CD4-positive, alpha-beta T cell treated with Interleukin-4 for 4 hours (primary cell): ENCODE results near the gene NEDD8.
"Not testable (repeated sequence)": the region's sequence is repeated elsewhere in the genome, so short reads cannot be mapped to it uniquely, and the experiment has no call there.

Experiments
- DNase-seq: peaks from one replicate; pipeline ENCODE4 v3.0.0-alpha.2; 2020

The NEDD8 gene

GRCh38 chr14:24219080-24219479 is 13.1 kb downstream of the NEDD8 start:
- DNase-seq: no peak

- DNase-seq: not testable (repeated sequence)
Measured at GRCh38 chr14:24216876-24217275, 15.3 kb downstream of the NEDD8 start.

DNA sequence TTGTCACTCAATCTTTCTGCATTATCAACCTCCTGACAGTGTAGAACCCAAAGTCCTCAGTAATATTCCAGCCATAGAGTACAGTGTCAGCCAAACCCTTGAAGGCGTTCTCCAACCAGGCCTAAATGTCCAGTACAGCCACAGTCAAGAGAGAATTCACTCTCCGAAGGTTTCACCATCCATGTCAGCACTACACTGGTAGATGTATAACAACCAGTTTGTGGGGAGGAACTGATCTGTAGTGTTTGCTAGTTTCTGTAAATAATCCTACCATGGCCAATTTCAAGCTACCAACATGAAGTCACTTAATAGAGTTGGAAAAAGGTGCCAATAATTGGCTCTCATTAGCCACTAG is 15.8 kb downstream of the NEDD8 start:
- no peak for DNase-seq

GRCh38 chr14:24215495-24216344 is 16.4 kb downstream of the NEDD8 start, which contains the start of gene MDP1:
TSS of gene MDP1 (minus strand) at chr14:24216066. CDS start at chr14:24215955, 111 bp downstream.
- peak; percentile 90 for DNase-seq

DNA sequence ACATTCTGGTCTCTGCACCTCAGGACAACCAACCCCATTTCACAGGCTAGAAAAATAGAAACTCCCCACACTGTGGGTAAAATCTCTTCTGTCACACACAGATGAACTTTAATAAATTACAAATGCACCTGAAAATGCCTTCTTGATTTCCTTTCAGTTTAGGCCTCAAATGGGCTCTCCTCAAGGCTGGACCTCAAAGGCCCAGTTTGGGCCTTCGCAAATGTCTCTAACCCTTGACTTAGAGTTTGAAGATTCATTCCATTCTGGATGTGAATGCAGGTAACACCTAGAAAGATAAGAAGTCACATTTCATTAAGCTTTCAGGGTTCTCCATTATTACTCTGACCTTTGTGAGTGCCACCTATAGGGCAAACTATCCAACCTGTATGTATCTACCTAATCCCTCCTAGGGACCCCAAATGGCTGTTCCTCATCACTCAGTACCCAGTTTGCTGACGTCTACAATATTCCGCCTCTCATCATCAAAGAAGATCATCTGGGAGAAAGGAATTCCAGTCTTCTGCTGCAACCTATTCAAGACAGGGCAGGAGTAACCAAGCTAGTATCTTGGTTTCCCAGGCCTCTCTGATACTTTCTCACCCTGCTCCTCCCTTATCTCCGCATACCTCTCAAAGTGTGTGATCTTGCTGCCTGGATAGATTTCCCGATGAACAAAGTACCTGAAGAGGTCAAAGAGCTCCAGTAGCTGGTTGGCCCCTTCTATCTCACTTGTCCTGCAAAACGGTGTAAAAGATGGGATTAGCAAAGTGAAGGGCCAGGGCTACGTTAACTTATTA is 18.1 kb downstream of the NEDD8 start:
- no peak for DNase-seq

GRCh38 chr14:24212924-24213865 is 19.0 kb downstream of the NEDD8 start, which contains the start of gene CHMP4A:
TSS of gene CHMP4A (minus strand) at chr14:24213488. CDS start at chr14:24213439, 49 bp downstream.
- DNase-seq: peak; percentile 98

GRCh38 chr14:24211311-24211710 is 20.9 kb downstream of the NEDD8 start:
- no peak for DNase-seq

DNA sequence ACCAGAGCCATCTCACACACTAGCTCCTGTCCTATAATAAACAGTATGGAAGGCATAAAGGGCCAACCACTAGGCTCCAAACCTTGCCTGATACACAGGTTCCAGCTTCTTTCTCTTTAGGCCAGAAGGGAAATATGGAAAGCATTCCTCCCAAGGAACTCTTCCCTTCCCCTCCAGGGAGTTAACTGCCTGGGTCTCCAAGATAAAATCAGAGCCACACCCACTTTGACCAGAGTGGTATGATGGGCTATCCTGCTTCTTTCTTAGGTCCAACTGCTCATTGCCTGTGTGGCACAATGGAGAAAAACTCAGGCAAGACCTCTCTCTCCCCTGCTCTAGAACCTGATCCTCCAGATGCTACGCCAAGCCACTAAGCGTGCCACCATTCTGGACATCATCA is 24.5 kb downstream of the NEDD8 start:
- no peak for DNase-seq

DNA sequence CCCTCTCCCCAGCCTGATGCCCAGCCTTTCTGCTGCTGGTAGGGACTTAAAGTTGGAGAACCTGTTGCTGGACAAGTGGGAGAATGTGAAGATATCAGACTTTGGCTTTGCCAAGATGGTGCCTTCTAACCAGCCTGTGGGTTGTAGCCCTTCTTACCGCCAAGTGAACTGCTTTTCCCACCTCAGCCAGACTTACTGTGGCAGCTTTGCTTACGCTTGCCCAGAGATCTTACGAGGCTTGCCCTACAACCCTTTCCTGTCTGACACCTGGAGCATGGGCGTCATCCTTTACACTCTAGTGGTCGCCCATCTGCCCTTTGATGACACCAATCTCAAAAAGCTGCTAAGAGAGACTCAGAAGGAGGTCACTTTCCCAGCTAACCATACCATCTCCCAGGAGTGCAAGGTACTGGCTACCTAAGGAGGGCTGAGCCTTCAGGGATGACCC is 25.0 kb downstream of the NEDD8 start:
- DNase-seq: peak; percentile 15

DNA sequence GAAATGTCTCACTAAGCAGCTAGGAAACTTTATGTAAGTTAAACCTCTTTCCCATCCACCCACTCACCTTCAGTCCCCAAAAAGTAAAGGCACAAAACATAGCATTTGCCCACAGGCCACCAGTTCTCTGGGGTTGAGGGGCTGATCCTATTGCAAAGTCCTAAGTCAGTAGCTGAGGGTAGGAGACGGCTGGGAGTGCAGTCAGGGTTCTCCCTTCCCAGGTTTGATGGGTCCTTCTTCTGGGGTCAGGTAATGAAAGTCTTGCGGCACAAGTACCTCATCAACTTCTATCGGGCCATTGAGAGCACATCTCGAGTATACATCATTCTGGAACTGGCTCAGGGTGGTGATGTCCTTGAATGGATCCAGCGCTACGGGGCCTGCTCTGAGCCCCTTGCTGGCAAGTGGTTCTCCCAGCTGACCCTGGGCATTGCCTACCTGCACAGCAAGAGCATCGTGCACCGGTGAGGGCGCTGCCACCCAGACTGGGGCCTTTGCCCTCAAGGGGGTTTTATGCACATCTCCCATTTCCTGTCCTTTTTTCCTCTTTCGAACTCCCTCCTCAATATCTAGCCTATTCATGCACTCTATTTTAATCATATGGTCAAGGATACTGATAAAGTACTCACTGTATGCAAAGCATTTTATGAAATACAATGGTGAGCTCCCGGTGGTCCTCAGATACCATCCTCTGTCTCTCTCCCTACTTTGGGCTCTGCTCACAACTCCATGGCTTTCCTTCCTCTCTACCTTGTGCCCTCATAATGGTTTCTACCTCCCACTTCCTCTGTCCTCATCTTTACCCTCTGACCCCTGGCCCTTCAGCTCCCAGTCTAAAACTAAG is 25.7 kb downstream of the NEDD8 start:
- DNase-seq: no peak

GRCh38 chr14:24204163-24205146 is 27.7 kb downstream of the NEDD8 start:
- DNase-seq: no peak

GRCh38 chr14:24203249-24203886 is 28.8 kb downstream of the NEDD8 start:
- not testable (repeated sequence) for DNase-seq

GRCh38 chr14:24202538-24202937 is 29.6 kb downstream of the NEDD8 start:
- DNase-seq: not testable (repeated sequence)

- no peak for DNase-seq
Measured at GRCh38 chr14:24198814-24199524, 33.2 kb downstream of the NEDD8 start.

DNA sequence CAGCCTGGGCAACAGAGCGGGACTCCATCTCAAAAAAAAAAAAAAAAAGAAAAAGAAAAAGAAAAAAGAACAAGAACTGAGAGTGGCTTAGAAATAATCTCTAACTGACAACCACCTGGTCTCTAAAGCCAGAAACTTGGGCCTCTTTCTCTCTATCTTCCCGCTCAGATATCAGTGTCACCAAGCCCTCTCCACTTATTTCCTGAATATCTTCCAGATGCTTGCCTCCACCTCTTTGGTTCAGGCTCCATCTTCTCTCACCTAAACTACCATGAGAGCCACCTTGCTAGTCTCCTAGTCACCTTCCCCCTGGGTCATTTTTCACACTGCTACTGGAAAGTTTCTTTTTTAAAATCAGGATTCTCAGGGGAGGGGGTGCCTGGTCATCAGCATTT is 35.1 kb downstream of the NEDD8 start:
- DNase-seq: no peak

DNA sequence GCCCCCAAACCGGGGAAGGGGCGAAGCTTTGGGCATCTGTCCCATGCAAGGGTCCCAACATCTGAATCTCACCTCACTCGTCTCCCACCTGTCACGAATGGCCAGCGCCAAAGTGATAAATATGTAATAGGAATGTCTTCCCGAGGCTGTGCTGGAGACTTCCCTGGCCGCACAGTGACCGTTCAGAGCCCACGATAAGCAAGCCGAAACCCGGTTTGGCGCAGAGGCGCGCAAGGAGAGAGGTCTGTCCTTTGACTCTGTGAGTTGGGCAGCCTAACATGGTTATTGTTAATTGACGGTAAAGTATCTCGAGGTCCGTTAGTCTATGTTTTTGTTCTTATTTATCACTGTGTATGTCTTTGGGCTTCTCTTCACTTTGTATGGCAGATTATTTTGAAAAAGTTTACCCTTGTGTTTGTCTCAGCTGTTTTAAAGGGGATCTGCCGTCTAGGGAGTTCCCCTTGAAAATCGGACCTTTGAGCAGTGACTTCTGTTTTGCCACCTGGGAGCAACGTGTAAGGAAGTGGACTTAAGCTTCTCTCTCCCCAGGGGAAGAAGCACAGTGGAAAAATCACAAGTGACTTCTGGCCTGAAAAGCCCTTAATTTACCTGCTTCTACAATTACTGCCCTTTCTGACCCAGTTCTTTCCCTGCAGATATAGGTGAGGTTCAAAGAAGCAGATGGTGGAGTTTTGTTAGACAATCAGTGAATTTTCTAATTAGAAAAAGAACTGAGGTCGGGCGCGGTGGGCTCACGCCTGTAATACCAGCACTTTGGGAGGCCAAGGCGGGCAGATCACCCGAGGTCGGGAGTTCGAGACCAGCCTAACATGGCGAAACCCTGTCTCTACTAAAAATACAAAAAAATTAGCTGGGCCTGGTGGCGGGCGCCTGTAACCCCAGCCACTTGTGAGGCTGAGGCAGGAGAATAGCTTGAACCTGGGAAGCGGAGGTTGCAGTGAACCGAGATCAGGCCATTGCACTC is 35.8 kb downstream of the NEDD8 start:
- no peak for DNase-seq

DNA sequence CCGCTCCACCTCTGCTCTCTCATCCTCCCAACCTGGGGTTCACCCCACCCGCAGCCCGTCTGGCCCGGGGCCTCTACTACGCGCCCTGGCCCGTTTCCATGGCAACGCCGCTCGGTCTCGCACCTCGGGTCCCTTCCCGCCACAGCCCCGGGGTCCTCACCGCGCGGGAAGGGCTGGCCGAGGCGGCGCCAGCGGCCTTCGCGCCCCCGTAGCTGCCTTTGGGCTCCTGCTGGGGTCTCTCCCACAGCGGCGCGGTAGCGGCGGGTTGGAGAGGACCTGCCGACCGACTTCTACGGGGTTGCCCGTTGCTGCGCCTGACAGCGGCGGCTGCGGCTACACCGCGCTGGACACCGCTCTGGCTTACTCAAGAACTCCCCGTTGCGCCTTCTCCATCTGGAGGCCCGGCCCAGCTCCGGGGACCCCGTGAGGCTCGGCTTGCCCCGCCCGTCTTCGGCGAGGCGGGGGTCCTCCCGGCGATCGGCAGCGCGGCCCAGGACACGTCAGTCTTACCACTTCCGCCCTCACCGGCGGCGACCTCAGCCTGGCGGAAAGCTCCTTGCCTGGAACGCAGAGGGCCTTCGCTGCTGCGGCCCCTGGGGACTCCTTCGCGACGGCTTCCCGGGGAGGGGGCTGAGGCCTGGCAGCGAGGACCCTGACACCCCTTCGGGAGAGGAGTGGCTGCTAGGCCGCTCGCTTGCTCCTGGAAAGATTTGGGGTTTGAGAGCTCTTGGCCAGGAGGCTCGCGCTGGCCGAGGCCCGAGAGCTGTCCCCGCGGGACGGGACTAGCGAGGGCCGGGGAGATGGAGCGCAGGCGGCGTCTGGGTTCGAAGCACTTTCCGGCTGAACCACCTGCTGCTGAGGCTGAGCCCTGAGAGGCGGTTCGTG is 36.7 kb downstream of the NEDD8 start, which contains the start of gene TM9SF1:
Gene TM9SF1 (minus strand): TSS at position 256 of the 885 bp plus-strand sequence. CDS start 422 bp downstream, outside the sequence.
- DNase-seq: peak; percentile 90
